Measurements from ENCODE around the gene CHST5.

CHST5 gene

GRCh38 chr16:75481475-75481874 lies 54.4 kb downstream of the CHST5 start:
- no peak for TF ChIP-seq CTCF (IDR thresholded peaks at IDR 0.05)

- TF ChIP-seq CTCF (IDR thresholded peaks at IDR 0.05) = no peak
These were observed 56.4 kb downstream of the CHST5 start for GRCh38 chr16:75479421-75479990.

All from LNCAP (cell line).